Trophoblast cell (in vitro differentiated cells and primary cell): Measurements from ENCODE around the gene MED13L.

Experiments
- DNase-seq, 2 donors: peaks; one replicate each; pipeline ENCODE4 v3.0.0-alpha.2; 2016
- H2AFZ ChIP-seq: 2 replicates; pipeline ENCODE4 v1.6.1; 2013; ENCODE audit warnings: low read length, moderate library complexity, mild to moderate bottlenecking; ENCODE audit not compliant: insufficient read depth, poor library complexity
- H2AK5ac ChIP-seq: 2 replicates; pipeline ENCODE4 v1.6.1; 2013; ENCODE audit warnings: mild to moderate bottlenecking, low read length
- H2BK120ac ChIP-seq: 2 replicates; pipeline ENCODE4 v1.6.1; 2013; ENCODE audit warnings: low read length, mild to moderate bottlenecking, moderate library complexity; ENCODE audit not compliant: insufficient read depth, poor library complexity
- H2BK12ac ChIP-seq: 2 replicates; pipeline ENCODE4 v1.6.1; 2013; ENCODE audit warnings: mild to moderate bottlenecking, low read length, moderate library complexity
- H2BK5ac ChIP-seq: 2 replicates; pipeline ENCODE4 v1.6.1; 2013; ENCODE audit warnings: low read length, low read depth, moderate library complexity, mild to moderate bottlenecking; ENCODE audit not compliant: poor library complexity
- H3K14ac ChIP-seq: 2 replicates; pipeline ENCODE4 v1.6.1; 2013; ENCODE audit warnings: mild to moderate bottlenecking, low read length
- H3K18ac ChIP-seq: 2 replicates; pipeline ENCODE4 v1.6.1; 2013; ENCODE audit warnings: mild to moderate bottlenecking, low read length
- H3K23ac ChIP-seq: 2 replicates; pipeline ENCODE4 v1.6.1; 2013; ENCODE audit warnings: low read length
- H3K27ac ChIP-seq: 2 replicates; pipeline ENCODE4 v1.5.1; 2013; ENCODE audit warnings: low read depth, mild to moderate bottlenecking, inconsistent platforms, low read length, moderate library complexity
- H3K27me3 ChIP-seq: 2 replicates; pipeline ENCODE4 v1.6.1; 2013; ENCODE audit warnings: inconsistent platforms, mild to moderate bottlenecking, low read length, moderate library complexity; ENCODE audit not compliant: insufficient read depth
- H3K36me3 ChIP-seq, 2 experiments: 1 replicate in 1 of 2; 2 replicates in 1 of 2; pipeline ENCODE4 v1.6.1; 2013; ENCODE audit warnings: low read length in 2 of 2, mild to moderate bottlenecking in 2 of 2, moderate library complexity in 1 of 2; ENCODE audit not compliant: insufficient read depth in 2 of 2, control insufficient read depth in 1 of 2
- H3K4ac ChIP-seq: 2 replicates; pipeline ENCODE4 v1.6.1; 2013; ENCODE audit warnings: low read depth, mild to moderate bottlenecking, low read length, moderate library complexity
- H3K4me1 ChIP-seq, 2 experiments: 1 replicate in 1 of 2; 2 replicates in 1 of 2; pipeline ENCODE4 v1.6.1; 2013; ENCODE audit warnings: low read length in 2 of 2, mild to moderate bottlenecking in 2 of 2, moderate library complexity in 1 of 2; ENCODE audit not compliant: insufficient read depth in 2 of 2, control insufficient read depth in 1 of 2
- H3K4me2 ChIP-seq: 2 replicates; pipeline ENCODE4 v1.6.1; 2013; ENCODE audit warnings: inconsistent platforms, mild to moderate bottlenecking, low read length, moderate library complexity
- H3K4me3 ChIP-seq: 2 replicates; pipeline ENCODE4 v1.5.1; 2013; ENCODE audit warnings: mild to moderate bottlenecking, low read depth, low read length, inconsistent platforms
- H3K79me1 ChIP-seq: one replicate; pipeline ENCODE4 v1.6.1; 2013; ENCODE audit warnings: low read length
- H3K79me2 ChIP-seq: 2 replicates; pipeline ENCODE4 v1.6.1; 2013; ENCODE audit warnings: low read length, mild to moderate bottlenecking; ENCODE audit not compliant: control insufficient read depth, insufficient read depth, poor library complexity
- H3K9ac ChIP-seq: 2 replicates; pipeline ENCODE4 v1.6.1; 2013; ENCODE audit warnings: mild to moderate bottlenecking, low read length
- H3K9me3 ChIP-seq: 2 replicates; pipeline ENCODE4 v1.6.1; 2013; ENCODE audit warnings: low read depth, mild to moderate bottlenecking, control low read depth, inconsistent platforms, low read length; ENCODE audit not compliant: insufficient read depth
- H4K12ac ChIP-seq: 2 replicates; pipeline ENCODE4 v1.6.1; 2013; ENCODE audit warnings: low read depth, mild to moderate bottlenecking, low read length, moderate library complexity
- H4K8ac ChIP-seq: 2 replicates; pipeline ENCODE4 v1.6.1; 2013; ENCODE audit warnings: low read depth, mild to moderate bottlenecking, low read length, moderate library complexity
- H4K91ac ChIP-seq: one replicate; pipeline ENCODE4 v1.6.1; 2013; ENCODE audit warnings: low read depth, mild to moderate bottlenecking, low read length, moderate library complexity
- WGBS: extraction: QIAGEN DNeasy Blood & Tissue Kit; methylation state at CpG from one replicate; pipeline ENCODE4 v1.1.7; 2013; ENCODE audit warnings: missing lambda C conversion rate; ENCODE audit not compliant: insufficient read length, insufficient coverage; ENCODE audit errors: extremely low coverage; 5-methylcytosine and 5-hydroxymethylcytosine counted together

The MED13L gene

DNA sequence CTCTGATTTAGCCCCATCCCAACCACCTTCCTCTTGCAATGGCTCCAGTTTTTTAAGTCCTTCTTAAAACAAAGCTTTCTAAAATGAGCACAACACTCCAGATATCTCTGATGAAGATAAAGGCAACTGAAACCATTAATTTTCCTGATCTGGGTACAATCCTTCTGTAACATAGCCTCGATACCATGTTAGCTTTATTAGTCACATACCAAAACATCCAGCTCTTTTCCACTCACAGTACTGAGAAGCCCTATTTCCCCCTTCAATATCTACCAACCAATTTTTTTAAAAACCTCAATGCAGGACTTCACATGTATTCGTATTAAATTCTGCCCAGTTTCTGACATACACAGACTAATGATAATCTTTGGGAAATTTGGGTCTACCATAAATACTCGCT is 105.9 kb downstream of the MED13L start:
- no peaks in the 10 kb centered on the region for H3K27me3 ChIP-seq
- no peak overlapping the region for H2BK120ac ChIP-seq
- no peak overlapping the region for H3K18ac ChIP-seq
- peaks cover 0 to 2% of the 10 kb centered on the region in 2 experiments for H3K4me1 ChIP-seq
- no peaks in the 10 kb centered on the region for H3K36me3 ChIP-seq
- DNase-seq, result no peak
- no peak overlapping the region for H3K4me2 ChIP-seq
- no peak overlapping the region for H3K4me3 ChIP-seq
- no peak overlapping the region for H2BK5ac ChIP-seq
- no peak overlapping the region for H3K27ac ChIP-seq
- H3K23ac ChIP-seq, result no peak overlapping the region
- H3K79me2 ChIP-seq, result peaks cover 7% of the 10 kb centered on the region
- H3K14ac ChIP-seq, result no peak overlapping the region
- H3K9me3 ChIP-seq, result no peaks in the 10 kb centered on the region
- H3K9ac ChIP-seq, result no peak overlapping the region
- H3K4ac ChIP-seq, result no peak overlapping the region
- no peak overlapping the region for H4K91ac ChIP-seq
- no peak overlapping the region for H2AFZ ChIP-seq
- H4K12ac ChIP-seq, result no peak overlapping the region
- no peak overlapping the region for H2AK5ac ChIP-seq
- H2BK12ac ChIP-seq, result no peak overlapping the region
- H3K79me1 ChIP-seq, result no peaks in the 10 kb centered on the region
- no CpG with 5 or more reads among the region's 3 CpGs for WGBS
- H4K8ac ChIP-seq, result no peak overlapping the region

DNA sequence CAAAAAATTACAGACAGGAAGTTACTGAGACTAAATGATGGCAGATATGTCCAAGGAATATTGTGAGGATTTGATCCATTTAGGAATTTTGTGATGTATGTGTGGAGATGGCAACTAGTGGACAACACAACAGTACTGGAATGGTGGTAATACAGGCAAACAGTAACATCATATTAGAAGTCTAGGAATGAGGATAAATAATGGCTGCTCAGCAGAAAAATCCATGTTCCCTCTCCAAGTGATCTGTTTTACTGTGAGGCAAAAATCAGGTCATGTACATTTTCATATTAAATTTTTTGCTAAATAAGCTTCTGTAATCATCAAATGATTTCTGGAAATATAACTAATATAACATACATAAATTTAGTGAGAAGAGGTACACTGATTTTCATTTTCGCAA is 108.4 kb downstream of the MED13L start:
- Histone ChIP-seq H3K4me1 (peaks cover 2 to 9% of the 10 kb centered on the region in 2 experiments), H3K27ac (no peak overlapping the region), H3K4ac (no peak overlapping the region), H3K9ac (no peak overlapping the region), H3K14ac (no peak overlapping the region), H3K79me1 (no peaks in the 10 kb centered on the region), H2AFZ (no peak overlapping the region), H3K23ac (no peak overlapping the region), H4K8ac (no peak overlapping the region), H3K36me3 (no peaks in the 10 kb centered on the region), H4K12ac (no peak overlapping the region), H2BK5ac (no peak overlapping the region), H2BK12ac (no peak overlapping the region), H3K79me2 (peaks cover 4% of the 10 kb centered on the region), H2BK120ac (no peak overlapping the region), H3K18ac (no peak overlapping the region), H3K9me3 (no peaks in the 10 kb centered on the region), H2AK5ac (no peak overlapping the region), H3K4me3 (no peak overlapping the region), H3K27me3 (no peaks in the 10 kb centered on the region), H3K4me2 (no peak overlapping the region), H4K91ac (no peak overlapping the region)
- no CpG with 5 or more reads among the region's 1 CpG for WGBS
- no peak for DNase-seq

DNA sequence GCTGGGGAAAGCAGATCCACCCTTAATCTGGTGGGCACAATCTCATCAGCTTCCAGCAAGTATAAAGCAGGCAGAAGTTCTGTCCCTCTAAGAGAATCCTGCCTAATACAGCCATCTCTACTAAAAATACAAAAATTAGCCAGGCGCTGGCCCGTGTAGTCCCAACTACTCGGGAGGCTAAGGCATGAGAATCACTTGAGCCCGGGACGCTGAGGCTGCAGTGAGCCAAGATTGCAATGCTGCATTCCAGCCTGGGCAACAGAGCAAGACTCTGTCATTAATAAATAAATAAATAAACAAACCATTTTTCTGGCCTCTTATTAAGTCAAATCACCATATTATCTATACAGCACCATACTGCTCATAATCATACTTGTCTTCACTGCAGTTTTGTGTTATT is 111.2 kb downstream of the MED13L start:
- no peak overlapping the region for H3K4me3 ChIP-seq
- H4K91ac ChIP-seq, result no peak overlapping the region
- H3K23ac ChIP-seq, result no peak overlapping the region
- H2BK12ac ChIP-seq, result no peak overlapping the region
- H2AFZ ChIP-seq, result no peak overlapping the region
- H2BK120ac ChIP-seq, result no peak overlapping the region
- no peak overlapping the region for H2BK5ac ChIP-seq
- WGBS, result no CpG with 5 or more reads among the region's 5 CpGs
- no peak overlapping the region for H3K14ac ChIP-seq
- peaks cover 2 to 9% of the 10 kb centered on the region in 2 experiments for H3K4me1 ChIP-seq
- no peaks in the 10 kb centered on the region for H3K27me3 ChIP-seq
- H3K27ac ChIP-seq, result no peak overlapping the region
- no peak overlapping the region for H3K9ac ChIP-seq
- no peak overlapping the region for H4K12ac ChIP-seq
- no peak overlapping the region for H3K4me2 ChIP-seq
- peak overlapping the region; percentile 41 for H3K4ac ChIP-seq
- no peaks in the 10 kb centered on the region for H3K9me3 ChIP-seq
- H3K79me2 ChIP-seq, result peaks cover 1% of the 10 kb centered on the region
- no peak overlapping the region for H4K8ac ChIP-seq
- no peaks in the 10 kb centered on the region for H3K36me3 ChIP-seq
- H3K79me1 ChIP-seq, result no peaks in the 10 kb centered on the region
- no peak overlapping the region for H3K18ac ChIP-seq
- H2AK5ac ChIP-seq, result no peak overlapping the region
- DNase-seq, result peak in 1 of 2 donors; percentile 47

DNA sequence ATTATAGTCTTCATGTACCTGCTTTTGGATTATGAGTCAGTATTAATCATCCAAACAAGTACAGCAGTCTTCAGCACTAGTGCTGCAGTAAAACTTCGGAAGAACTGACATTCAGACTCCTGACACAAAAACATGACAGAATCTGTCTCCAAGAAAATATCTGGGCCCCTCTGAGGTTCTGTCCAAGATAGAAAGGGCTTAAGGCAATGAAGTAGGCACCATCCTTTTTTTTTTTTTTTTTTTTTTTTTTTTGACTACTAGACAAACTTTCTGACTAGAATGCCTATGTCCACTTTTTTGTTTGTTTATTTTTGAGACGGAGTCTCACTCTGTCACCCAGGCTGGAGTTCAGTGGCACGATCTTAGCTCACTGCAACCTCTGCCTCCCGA is 112.5 kb downstream of the MED13L start:
- no peak overlapping the region for H3K9ac ChIP-seq
- H3K4me1 ChIP-seq, result peaks cover 4 to 11% of the 10 kb centered on the region in 2 experiments
- H2BK5ac ChIP-seq, result no peak overlapping the region
- H3K9me3 ChIP-seq, result no peaks in the 10 kb centered on the region
- no peak overlapping the region for H2BK12ac ChIP-seq
- H3K79me1 ChIP-seq, result peaks cover 2% of the 10 kb centered on the region
- H4K8ac ChIP-seq, result no peak overlapping the region
- no CpG with 5 or more reads among the region's 4 CpGs for WGBS
- H3K4me3 ChIP-seq, result no peak overlapping the region
- no peaks in the 10 kb centered on the region for H3K36me3 ChIP-seq
- H3K23ac ChIP-seq, result no peak overlapping the region
- H3K14ac ChIP-seq, result no peak overlapping the region
- H4K12ac ChIP-seq, result no peak overlapping the region
- no peak overlapping the region for H4K91ac ChIP-seq
- H3K27me3 ChIP-seq, result no peaks in the 10 kb centered on the region
- H3K4me2 ChIP-seq, result no peak overlapping the region
- no peak overlapping the region for H3K4ac ChIP-seq
- DNase-seq, result no peak
- H2AK5ac ChIP-seq, result no peak overlapping the region
- H2AFZ ChIP-seq, result no peak overlapping the region
- no peak overlapping the region for H2BK120ac ChIP-seq
- peaks cover 2% of the 10 kb centered on the region for H3K79me2 ChIP-seq
- H3K18ac ChIP-seq, result no peak overlapping the region
- no peak overlapping the region for H3K27ac ChIP-seq
